CD4-positive, alpha-beta T cell treated with Interferon alpha-2 for 1 hour (primary cell): ENCODE data around the gene SCN3B.

Experiments used
- DNase-seq, 2 donors: peaks; one replicate each; pipeline ENCODE4 v3.0.0-alpha.2; 2020 to 2022

Gene SCN3B

DNA sequence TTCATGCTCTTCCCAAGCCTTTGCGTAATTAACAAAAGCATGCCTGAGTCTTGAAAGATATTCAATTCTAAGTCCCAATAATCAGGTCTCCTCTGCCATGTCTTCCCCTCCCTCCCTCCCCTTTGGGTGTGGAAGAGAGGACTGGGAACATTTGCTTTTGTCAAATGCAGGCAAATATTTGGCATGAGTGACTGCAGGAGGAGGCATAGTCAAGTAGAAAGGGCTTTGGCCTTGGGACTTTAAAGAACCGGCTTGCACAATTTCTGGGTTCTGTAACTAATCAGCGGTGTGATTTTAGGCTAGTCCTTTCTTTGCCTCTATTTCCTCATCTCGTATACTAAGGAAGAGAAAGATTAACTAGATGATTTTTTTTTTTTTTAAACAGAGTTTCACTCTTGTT lies 59.5 kb downstream of the SCN3B start:
- no peak for DNase-seq

DNA sequence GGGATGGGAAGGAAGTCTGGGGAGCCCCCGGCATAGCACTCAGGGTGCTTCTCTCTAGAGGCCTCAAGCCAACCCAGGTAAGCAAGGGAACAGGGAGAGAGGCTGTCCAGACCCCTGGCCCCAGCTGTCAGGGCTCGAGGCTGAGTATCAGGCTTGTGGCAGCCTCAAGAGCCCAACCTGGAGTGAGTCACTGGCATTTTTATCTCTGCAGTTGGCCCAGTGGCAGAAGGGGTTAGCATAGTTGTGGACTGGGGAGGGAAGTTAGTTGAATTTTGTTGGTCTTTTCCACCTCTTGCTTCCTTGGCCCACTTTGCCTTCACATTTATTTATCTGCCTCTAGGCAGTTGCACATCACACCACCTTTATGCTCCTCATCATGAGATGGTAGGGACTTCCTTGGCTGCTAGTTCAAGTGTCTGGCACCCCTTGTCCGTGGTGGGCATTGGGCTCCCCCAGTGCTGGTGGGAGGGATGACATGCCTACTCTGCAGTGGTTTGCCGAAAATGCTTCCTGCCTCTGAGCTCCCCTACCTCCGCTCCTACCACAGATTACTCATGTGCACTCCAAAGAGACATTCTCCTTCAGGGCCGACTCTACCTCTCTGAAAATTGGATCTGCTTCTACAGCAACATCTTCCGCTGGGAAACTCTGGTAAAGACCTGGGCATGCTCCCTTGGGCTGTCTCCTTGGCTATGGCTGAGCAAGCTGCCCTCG lies 60.1 kb downstream of the SCN3B start:
- DNase-seq, result no peak

DNA sequence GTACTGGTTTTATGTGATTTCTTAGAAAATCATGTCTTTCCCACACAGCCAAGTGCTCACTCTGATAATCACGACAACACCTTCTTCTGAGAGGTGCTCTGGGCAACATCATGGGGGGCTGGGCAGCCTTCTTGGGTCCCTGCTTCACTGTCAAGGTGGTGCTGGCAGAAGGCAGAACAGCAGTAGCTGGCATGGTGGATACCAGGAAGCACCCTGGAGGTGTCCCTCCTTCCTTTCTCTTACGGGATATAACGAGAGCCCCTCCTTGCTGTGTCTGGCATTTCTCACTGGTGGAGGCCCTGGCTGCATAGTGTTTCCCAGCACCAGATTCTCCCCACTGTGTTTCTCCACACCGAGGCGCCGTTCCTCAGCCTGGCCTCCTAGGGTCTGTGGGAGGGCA lies 60.9 kb downstream of the SCN3B start:
- DNase-seq, result no peak

DNA sequence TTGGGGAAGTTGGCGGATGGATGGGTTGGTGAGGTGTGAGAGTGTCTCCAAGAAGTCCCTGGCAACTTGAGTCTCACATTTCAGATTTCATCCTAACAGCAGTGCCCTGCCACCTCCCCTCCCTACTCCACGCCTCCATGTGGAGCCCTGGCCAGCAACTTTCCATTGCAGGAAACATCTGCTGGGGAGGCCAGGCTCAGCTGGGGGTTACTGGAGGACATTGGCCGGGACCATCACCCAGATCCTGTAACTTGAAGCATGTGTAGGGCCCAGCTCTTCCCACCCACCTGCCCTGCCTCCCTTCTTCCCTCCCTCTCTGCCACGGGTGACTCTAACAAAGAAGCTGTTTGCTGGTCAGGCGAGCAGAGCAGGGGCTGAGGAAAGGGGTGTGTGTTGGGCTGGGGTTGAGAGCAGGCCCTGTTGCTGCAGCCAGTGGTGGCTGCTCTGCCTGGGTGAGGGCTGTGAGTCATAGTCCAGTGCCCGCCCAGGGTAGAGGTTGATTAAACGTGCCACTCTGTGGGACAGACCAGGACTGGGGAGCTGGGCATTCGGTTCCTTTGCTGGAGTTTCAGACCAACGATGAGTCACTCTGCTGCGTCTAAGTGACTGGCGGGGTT lies 64.0 kb downstream of the SCN3B start:
- DNase-seq, result no peak

DNA sequence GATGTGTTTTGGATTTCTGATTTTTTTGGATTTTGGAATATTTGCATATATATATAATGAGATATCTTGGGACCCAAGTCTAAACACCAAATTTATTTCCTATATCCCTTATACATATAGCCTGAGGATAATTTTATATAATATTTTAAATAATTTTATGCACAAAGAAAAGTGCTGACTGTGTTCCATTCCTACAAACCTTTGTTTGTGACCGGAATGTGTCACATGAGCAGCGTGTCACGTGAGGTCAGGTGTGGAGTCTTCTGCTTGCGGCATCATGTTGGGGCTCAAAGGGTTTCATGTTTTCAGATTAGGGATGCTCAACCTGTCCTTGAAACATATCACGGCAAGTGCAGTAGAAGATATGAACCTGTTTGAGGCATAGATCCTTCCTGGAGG lies 65.6 kb downstream of the SCN3B start:
- DNase-seq, result no peak

DNA sequence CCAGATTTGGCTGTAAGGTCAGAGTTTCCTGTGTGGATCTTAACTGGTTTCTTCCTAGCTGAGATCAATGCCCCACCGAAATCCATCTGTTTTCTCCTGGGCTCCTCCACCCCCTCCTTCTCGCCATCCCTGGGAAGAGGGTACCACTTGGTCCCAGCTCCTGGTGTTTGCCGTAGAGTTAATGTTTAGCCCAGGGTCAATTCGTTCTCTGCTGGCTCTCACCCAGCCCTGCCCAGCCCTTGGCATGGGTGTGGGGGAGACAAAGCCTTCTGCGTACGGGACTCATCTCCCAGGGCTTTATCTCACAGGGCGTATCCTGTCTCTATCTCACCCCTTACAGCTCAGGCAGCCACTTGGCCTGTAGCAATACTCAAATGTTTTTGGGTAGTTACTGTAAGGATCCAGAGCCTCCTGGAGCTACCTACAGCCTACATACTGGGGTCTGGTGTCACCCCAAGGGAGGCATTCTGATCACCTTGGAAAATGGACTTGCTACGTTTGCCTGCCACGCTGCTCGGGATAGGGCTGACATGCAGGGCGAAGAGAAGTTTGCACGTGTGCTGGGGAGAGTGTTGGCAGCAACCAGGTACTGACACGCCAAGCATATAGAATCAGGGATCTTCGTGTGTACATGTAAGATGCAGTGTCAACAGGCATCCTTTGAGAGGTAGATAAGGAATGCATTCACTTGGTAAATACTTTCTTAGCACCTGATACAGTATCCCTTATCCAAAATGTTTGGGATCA lies 66.1 kb downstream of the SCN3B start:
- DNase-seq, result no peak

DNA sequence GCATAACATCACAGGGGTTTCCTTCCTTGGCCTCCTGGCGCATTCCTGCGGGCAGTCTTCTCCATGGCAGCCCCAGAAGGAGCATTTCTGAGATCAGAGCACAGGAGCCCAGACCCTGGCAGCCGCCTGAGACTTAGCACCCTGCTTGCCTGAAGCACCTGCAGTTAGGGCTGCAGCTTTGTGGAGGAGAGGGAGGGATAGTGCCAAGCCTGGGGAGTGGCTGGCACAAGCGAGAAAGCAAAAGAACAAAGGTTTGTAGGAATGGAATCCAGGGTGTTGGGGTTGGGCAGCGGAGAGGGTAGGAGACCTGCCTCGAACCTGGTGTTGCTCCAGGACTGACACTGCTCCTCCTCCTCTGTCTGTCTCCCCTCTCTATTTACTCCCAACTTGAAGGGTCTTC lies 66.9 kb downstream of the SCN3B start:
- DNase-seq, result no peak

DNA sequence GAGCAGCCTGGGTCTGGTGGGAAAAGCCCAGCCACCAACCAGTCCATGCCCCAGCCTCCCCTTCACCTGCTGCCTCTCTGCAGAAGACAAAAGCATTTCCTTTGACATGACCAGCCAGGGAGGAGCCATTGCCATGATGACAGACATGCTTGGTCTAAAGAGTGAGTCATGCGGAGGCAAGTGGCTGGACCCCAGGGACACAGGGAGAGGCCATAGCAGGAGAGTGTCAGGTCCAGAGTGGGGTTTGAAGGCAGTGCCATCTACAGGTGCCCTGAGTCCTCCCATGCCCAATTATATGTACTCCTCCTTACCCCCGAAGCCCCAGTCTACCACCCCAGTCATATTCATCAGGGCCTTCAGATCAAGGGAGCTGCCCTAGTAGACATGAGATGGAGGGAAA lies 67.4 kb downstream of the SCN3B start:
- DNase-seq, result no peak

DNA sequence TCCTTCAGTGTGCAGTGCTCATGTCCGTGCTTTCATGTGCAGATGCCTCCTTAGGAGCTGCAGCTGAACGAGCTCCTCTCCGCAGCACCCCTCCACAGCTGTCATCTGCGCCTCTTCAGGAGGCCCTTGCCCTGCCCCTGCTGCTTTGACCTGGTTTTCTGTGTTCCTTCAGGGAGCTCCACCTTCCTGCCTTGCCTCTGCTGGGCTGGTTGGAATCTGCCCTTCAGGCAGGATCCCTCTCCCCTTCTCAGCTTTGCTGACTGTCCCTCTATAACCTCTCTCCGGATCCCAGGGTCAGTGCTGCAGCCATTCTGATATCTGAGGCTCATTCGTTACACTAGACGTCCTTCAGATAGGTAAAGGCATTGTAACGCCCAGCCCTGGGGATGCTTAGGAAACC lies 67.9 kb downstream of the SCN3B start:
- DNase-seq, result no peak

DNA sequence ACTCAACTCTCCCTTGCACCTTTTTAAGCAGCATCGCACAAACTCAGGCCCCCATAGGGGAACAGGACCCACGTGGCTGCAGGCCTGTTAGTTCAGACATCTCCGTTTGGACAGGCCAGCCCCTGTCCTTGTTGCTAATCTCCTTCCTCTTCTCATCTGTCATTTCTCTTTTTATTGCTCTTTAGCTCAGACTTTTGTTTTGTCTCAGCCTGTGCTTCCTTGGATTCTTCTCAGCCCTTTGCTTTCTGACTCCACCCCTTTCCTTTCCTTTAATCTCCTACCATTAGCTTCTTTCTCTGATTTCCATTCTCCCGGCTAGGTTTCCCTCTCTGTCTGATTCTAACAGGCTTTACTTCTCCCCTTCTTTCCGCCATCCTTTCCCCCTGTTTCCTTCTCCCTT lies 68.7 kb downstream of the SCN3B start:
- DNase-seq, result no peak

DNA sequence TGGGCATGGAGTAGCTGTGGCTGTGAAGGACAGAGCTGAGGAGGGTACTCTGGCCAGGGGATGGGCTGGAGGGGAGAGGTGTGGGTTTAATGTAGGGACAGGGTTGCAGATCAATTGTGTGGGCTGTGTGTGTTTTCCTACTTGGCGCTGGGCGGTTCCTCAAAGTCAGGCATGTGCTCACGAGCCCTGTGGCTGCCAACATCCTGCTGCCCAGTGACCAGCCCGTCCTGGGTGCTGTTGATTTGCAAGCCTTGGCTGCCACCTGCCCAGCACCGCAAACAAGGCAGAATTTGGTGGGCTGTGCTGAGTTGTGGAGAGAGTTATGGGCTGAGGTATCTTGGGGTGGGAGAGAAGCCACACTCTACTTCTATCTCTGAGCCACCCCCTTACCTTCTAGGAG lies 69.2 kb downstream of the SCN3B start:
- DNase-seq, result no peak

DNA sequence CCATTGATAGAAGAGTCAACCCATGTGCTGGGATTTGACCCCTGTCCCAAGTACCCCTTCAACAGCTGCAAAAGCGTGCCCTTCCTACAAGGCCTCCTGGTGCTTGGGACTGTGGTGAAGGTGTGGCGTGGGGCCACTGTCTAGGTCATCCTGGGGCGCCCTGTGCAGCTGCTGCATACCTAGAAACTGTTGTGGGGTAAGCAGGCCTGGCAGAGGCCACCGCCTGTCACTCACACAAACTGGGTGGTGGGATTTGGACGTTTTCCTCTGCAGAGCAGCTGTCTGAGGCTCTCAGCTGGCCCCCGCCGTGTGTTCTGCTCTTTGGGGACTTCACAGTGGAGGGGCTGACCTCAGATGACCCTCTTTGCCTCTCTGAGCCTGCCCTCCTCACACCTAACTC lies 69.7 kb downstream of the SCN3B start:
- no peak for DNase-seq

DNA sequence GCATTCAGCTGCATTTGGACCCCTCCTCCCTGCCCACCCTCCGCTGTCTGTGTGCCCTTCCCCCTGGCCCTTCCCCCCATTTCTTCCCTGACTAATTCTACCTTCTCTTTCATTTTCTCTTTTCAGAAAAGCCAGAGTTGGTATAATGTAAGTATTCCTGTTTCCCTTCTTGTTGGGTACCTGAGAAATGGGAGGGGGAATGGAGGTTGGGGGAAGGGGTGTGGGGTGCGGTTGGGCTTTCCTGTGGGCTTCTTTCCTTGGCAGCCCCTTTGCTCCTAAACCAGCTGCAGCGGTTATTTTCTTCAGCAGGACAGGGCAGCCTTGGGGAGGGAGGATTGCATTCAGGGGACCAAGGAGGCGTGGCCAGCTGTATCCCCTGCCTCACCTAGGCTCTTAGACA lies 70.2 kb downstream of the SCN3B start:
- DNase-seq, result no peak

DNA sequence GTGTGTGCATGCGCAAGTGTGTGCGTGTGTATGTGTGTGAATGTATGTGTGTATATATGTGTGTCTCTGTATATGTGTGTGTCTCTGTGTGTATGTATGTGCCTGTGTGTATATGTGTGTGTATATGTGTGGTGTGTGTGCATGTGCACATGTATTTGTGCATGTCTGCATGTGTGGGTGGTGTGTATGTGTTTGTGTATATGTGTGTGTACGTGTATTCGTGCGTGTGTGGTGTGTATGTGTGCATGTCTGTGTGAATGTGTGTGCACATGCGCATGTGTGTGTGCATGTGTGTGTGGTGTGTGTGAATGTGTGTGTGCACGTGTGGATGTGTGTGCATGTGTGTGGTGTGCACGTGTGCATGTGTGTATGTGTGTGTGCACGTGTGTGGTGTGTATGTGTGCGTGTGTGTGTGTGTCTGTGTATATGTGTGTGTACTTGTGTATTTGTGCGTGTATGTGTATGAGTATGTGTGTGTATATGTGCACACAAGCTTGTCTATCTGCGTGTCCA lies 71.4 kb downstream of the SCN3B start:
- DNase-seq, result no peak

DNA sequence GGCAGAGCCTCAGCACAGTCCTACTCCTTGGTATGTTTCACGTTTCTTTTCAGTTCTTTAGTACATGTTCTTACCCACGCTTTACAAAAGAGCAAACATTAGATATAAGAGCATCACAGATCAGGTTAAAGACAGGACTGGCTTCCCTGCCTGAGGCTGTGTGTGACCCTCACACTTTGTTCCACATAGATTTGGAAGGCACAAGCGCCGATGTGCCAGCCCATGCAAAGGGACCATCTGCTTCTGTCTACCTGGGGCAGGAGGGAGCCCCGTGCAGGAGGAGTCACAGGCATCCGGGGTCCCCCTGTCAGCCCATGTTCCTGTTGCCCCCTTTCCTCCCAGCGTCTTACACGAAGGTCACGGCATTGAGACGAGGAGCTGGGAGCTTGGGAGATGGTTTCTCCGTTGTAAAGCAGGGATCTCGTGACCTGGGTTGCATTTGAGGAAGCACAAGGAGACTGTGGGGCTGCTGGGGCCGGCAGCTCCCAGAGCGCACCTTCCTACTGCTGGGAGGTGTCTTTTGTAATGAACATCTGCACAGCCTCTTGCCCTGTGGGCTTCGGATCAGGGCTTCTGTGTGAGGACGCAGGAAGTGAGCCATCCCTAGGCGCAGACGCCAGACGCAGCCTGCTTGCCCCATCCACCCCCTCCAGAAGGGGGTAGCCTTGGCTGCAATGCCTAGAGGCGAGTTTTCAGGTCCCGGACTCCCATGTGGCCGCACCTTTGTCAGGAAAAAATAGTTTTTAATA lies 72.6 kb downstream of the SCN3B start:
- no peak for DNase-seq

DNA sequence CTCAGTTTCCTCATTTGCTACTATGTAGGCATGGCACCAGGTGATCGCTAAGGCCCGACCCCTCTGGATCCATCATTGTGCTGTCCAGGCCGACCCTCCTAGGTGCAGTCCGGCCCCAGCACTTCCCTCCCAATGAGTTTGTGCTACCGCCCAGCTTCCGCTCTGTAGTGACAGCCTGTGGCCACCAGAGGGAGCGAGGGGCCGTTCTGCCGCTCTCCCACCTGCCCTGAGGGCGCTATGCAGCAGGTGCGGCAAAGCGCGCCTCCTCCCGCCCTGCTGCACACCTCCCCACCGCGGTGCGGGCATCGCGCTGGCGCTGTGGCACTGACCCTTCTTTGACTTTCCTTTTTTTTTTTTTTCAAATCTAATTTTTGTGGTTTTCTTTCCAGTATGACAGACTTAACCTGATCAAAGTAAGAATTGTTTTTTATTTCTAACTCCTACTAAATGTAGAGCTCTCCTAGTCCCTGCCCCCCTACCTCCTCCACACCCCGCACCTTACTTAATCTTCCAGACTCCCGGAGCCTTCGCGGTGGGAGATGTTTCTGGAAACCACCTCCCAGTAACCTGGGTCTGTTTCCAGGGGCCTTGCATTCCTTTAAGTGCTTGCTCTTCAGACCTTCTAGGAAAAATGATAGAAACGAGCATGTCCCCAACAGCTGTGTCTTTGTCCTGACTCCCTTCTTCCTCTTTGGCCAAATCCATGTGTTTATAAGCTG lies 73.7 kb downstream of the SCN3B start:
- DNase-seq, result peak; percentile 59 to 68

DNA sequence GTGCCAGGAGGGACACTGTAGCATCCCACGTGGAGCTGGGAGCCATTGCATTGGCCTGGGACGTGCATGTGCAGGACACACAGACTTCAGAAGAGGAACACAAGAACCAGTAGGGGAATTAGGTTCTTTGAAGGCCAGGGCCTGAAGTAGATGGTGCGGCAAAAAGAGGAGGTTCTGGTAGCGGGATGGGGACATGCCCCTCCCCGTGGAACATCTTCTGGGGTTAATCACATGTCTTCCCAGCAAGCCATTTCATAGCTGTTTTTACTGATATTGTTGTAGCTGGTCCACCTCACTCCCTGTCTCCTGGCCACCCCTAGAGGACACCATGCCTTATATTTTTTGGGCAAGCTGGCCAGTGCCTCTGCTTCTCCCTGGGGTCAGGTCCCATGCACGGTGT lies 74.3 kb downstream of the SCN3B start:
- DNase-seq, result no peak

DNA sequence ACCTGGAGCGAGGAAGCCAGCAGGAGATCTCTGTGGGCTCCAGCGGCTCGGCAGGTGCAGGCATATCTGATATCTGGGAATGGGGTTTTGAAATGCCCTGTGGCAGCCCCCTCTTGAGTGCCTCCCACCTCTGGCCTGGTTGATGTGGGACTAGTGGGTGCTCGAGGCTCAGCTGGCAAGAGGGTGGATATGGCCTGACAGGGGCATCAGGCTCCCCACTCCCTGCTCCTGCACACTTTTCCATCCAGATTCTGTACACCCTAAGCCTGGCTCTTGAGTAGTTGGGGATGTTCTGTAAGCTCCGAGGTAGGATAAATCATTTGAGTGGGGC lies 75.0 kb downstream of the SCN3B start:
- DNase-seq, result no peak
